Endothelial cell of umbilical vein (primary cell): Measurements from ENCODE around the gene VEGFA. TPM values are rescaled to one million over a fixed set of nuclear protein-coding genes. Genes with fewer than 3 reads are reported as not detected.

Source experiments
- BruUV-seq: library from RNA; stranded (reverse); fragments of 400-500 nt; replicated peaks from 2 replicates; lab custom pipeline; 2021; lab: Mats Ljungman, UMichigan
- CTCF ChIA-PET: fragments of 300-600, 350-600 bp; sonication (Branson Sonifier 250); formaldehyde crosslinking; loops from one replicate; lab custom pipeline; 2021; ENCODE audit warnings: antibody characterized with exemption, inconsistent platforms; lab: Charles Lee
- POLR2A ChIA-PET: fragments of 300-600, 350-600 bp; sonication (Branson Sonifier 250); formaldehyde crosslinking; loops from one replicate; lab custom pipeline; 2021; ENCODE audit warnings: antibody characterized with exemption, inconsistent platforms; lab: Charles Lee
- DNase-seq: peaks from one replicate; pipeline ENCODE4 v3.0.0-alpha.2; 2011; ENCODE audit warnings: low read depth, low spot score
- FAIRE-seq: peaks from 2 replicates; lab custom pipeline; 2011; peaks lifted over from hg19 to GRCh38; lab: Jason Lieb, UNC
- H2AFZ ChIP-seq: 2 replicates; pipeline ENCODE4 v1.6.0; 2012; ENCODE audit warnings: low read depth, low read length, control low read depth, inconsistent platforms
- H3K27ac ChIP-seq: 2 replicates; pipeline ENCODE4 v1.5.1; 2011; ENCODE audit warnings: low read depth, mild to moderate bottlenecking, control low read depth, low read length, moderate library complexity; ENCODE audit not compliant: insufficient read depth
- H3K27me3 ChIP-seq, 2 experiments: 2 replicates each; pipeline versions ENCODE4 v1.6.0 to v1.6.1; 2011; ENCODE audit warnings: low read length in 2 of 2, mixed read lengths in 1 of 2; ENCODE audit not compliant: control insufficient read depth in 2 of 2, insufficient read depth in 2 of 2
- H3K36me3 ChIP-seq, 2 experiments: 2 replicates in 1 of 2; 3 replicates in 1 of 2; pipeline ENCODE4 v1.5.1; 2011; ENCODE audit warnings: low read length in 2 of 2, mild to moderate bottlenecking in 1 of 2, moderate library complexity in 1 of 2; ENCODE audit not compliant: control insufficient read depth in 2 of 2, insufficient read depth in 2 of 2; ENCODE audit errors: extremely low read depth in 1 of 2
- H3K4me1 ChIP-seq: 3 replicates; pipeline ENCODE4 v1.5.1; 2011; ENCODE audit warnings: mild to moderate bottlenecking, low read length; ENCODE audit not compliant: control insufficient read depth, insufficient read depth; ENCODE audit errors: extremely low read depth
- H3K4me2 ChIP-seq: 2 replicates; pipeline ENCODE4 v1.6.1; 2011; ENCODE audit warnings: low read length, control low read depth, mixed read lengths; ENCODE audit not compliant: insufficient read depth
- H3K4me3 ChIP-seq, 3 experiments: fragments of 200-600 bp in 1 of 3; sonication (generic), shearing (Covaris generic) in 1 of 3; replicated peaks in 1 of 3; 2 replicates each; pipeline ENCODE4 v1.5.1; 2011 to 2016; ENCODE audit warnings: control low read depth in 3 of 3, low read length in 3 of 3, mild to moderate bottlenecking in 2 of 3, inconsistent platforms in 1 of 3, low read depth in 1 of 3, moderate library complexity in 1 of 3; ENCODE audit not compliant: insufficient read depth in 1 of 3
- H3K79me2 ChIP-seq: 2 replicates; pipeline ENCODE4 v1.6.0; 2012; ENCODE audit warnings: low read length, inconsistent platforms; ENCODE audit not compliant: control insufficient read depth, insufficient read depth
- H3K9ac ChIP-seq: replicated peaks from 2 replicates; pipeline ENCODE3; 2011; ENCODE audit warnings: low read length, control low read depth; ENCODE audit not compliant: insufficient read depth; ENCODE audit errors: extremely low read depth
- H3K9me1 ChIP-seq: replicated peaks from 3 replicates; pipeline ENCODE4 v1.6.0; 2011; ENCODE audit warnings: mild to moderate bottlenecking, low read length; ENCODE audit not compliant: control insufficient read depth, insufficient read depth; ENCODE audit errors: extremely low read depth
- H3K9me3 ChIP-seq: replicated peaks from 2 replicates; pipeline ENCODE4 v1.5.1; 2012; ENCODE audit warnings: low read length, inconsistent platforms; ENCODE audit not compliant: control insufficient read depth, insufficient read depth
- H4K20me1 ChIP-seq: replicated peaks from 2 replicates; pipeline ENCODE3; 2011; ENCODE audit warnings: mild to moderate bottlenecking, low read length; ENCODE audit not compliant: control insufficient read depth, insufficient read depth; ENCODE audit errors: extremely low read depth
- EZH2 ChIP-seq: IDR thresholded peaks from 2 replicates; pipeline ENCODE4 v1.6.1; 2012; ENCODE audit warnings: borderline replicate concordance, low read depth, mild to moderate bottlenecking, moderate library complexity, low read length, inconsistent platforms; ENCODE audit not compliant: severe bottlenecking
- FOS ChIP-seq: IDR thresholded peaks from 2 replicates; pipeline ENCODE4 v1.6.1; 2011; ENCODE audit warnings: mild to moderate bottlenecking, low read length, moderate library complexity, borderline replicate concordance; ENCODE audit not compliant: insufficient read depth
- GATA2 ChIP-seq: IDR thresholded peaks from 2 replicates; pipeline ENCODE4 v1.7.0; 2011; ENCODE audit warnings: low read depth, mild to moderate bottlenecking, moderate library complexity, mixed read lengths, low read length; ENCODE audit not compliant: insufficient read length, insufficient read depth
- JUN ChIP-seq: IDR thresholded peaks from 2 replicates; pipeline ENCODE4 v1.6.1; 2011; ENCODE audit warnings: borderline replicate concordance, low read depth; ENCODE audit not compliant: insufficient read length, insufficient read depth
- MAX ChIP-seq: IDR thresholded peaks from 2 replicates; pipeline ENCODE4 v1.6.1; 2011; ENCODE audit not compliant: insufficient read depth, insufficient read length
- MYC ChIP-seq: IDR thresholded peaks from one replicate; pipeline ENCODE4 v1.6.1; 2011; ENCODE audit warnings: mild to moderate bottlenecking, low read depth, low read length
- POLR2A ChIP-seq: IDR thresholded peaks from 2 replicates; pipeline ENCODE4 v1.6.1; 2012; ENCODE audit warnings: low read depth, mild to moderate bottlenecking, control low read depth, low read length
- POLR2AphosphoS5 ChIP-seq: IDR thresholded peaks from 2 replicates; pipeline ENCODE4 v1.6.1; 2012; ENCODE audit warnings: low read depth, mild to moderate bottlenecking, control low read depth, low read length, moderate library complexity; ENCODE audit not compliant: insufficient read depth
- dilution Hi-C: fragments of 300-500 bp; cut with MboI; formaldehyde crosslinking; loops from one replicate; pipeline ENCODE4 v1.15.0; 2019; ENCODE audit warnings: low sequenced_read_pairs; ENCODE audit not compliant: extremely low pct_ligation_motif_present
- intact Hi-C: fragments of 100-400 bp; cut with micrococcal nuclease; formaldehyde crosslinking; loops from one replicate; pipeline ENCODE4 v1.10.0; 2022
- polyA plus RNA-seq, 4 experiments: library from polyadenylated mRNA; depleted of rRNA in 3 of 4; stranded (reverse) in 3 of 4; unstranded in 1 of 4; fragments of >200 nt; gene quantifications; 2 replicates each; pipeline versions ENCODE4 v1.2.1 to v1.2.3, GENCODE V29; 2011 to 2012; ENCODE audit warnings: missing spikeins in 1 of 4
- total RNA-seq: library from RNA; stranded (reverse); gene quantifications from 2 replicates; pipeline ENCODE4 v1.2.3, GENCODE V29; 2021
- TF ChIP-seq, protein P1 (sequence below), 2 donors: IDR thresholded peaks; 1 replicate in 1 of 2; 2 replicates in 1 of 2; pipeline ENCODE4 v1.5.1; 2011; ENCODE audit warnings: low read length in 2 of 2, mild to moderate bottlenecking in 2 of 2, moderate library complexity in 2 of 2, control low read depth in 1 of 2, inconsistent platforms in 1 of 2, low read depth in 1 of 2; ENCODE audit not compliant: insufficient read depth in 1 of 2; ENCODE audit errors: extremely low read depth in 1 of 2

The VEGFA gene
- total and polyA plus RNA-seq, 2 donors (not counting 3 experiments of a cell fraction or from before 2014, with no cell fraction given), result 18.1 to 19.9 TPM

GRCh38 chr6:43793875-43794242 is 23.8 kb downstream of the VEGFA start:
- H2AFZ ChIP-seq, result no peak overlapping the region
- H3K9ac ChIP-seq, result no peak overlapping the region
- no peak for FAIRE-seq
- H3K27me3 ChIP-seq, result peaks cover 0 to 1% of the 10 kb centered on the region in 2 experiments
- H3K27ac ChIP-seq, result no peak overlapping the region
- no peaks in the 10 kb centered on the region for H3K36me3 ChIP-seq
- H3K4me3 ChIP-seq, result no peak overlapping the region
- dilution Hi-C loops (no loop called here), intact Hi-C loops (no loop called here)
- no peaks in the 10 kb centered on the region for H3K9me3 ChIP-seq
- ChIA-PET POLR2A (no interaction called here), CTCF (interaction anchor here (0.9 to 2.2 kb wide), 3 partner anchors 20 to 285 kb away, joined by 3 to 9 read pairs (median 5); no protein-coding TSS in a partner anchor)
- TF ChIP-seq MYC (no peak), EZH2 (no peak), POLR2AphosphoS5 (no peak), FOS (no peak), GATA2 (no peak), JUN (no peak)
- no TSS peak for BruUV-seq
- H3K79me2 ChIP-seq, result no peaks in the 10 kb centered on the region
- DNase-seq, result no peak
- no peaks in the 10 kb centered on the region for H3K9me1 ChIP-seq
- H3K4me2 ChIP-seq, result no peak overlapping the region
- H3K4me1 ChIP-seq, result no peaks in the 10 kb centered on the region
- H4K20me1 ChIP-seq, result no peaks in the 10 kb centered on the region

GRCh38 chr6:43795421-43795820 is 25.4 kb downstream of the VEGFA start:
- no peak overlapping the region for H3K4me2 ChIP-seq
- FAIRE-seq, result no peak
- H3K27ac ChIP-seq, result no peak overlapping the region
- no peaks in the 10 kb centered on the region for H3K9me3 ChIP-seq
- H2AFZ ChIP-seq, result no peak overlapping the region
- ChIA-PET POLR2A (no interaction called here), CTCF (interaction anchor here (1.2 kb wide), 1 partner anchor 9 kb away, joined by 4 read pairs; no protein-coding TSS in a partner anchor)
- no peak for DNase-seq
- dilution Hi-C loops (no loop called here), intact Hi-C loops (no loop called here)
- H4K20me1 ChIP-seq, result no peaks in the 10 kb centered on the region
- H3K4me1 ChIP-seq, result no peaks in the 10 kb centered on the region
- no peaks in the 10 kb centered on the region for H3K9me1 ChIP-seq
- peaks cover 0 to 1% of the 10 kb centered on the region in 2 experiments for H3K27me3 ChIP-seq
- H3K4me3 ChIP-seq, result no peak overlapping the region
- no TSS peak for BruUV-seq
- no peaks in the 10 kb centered on the region for H3K79me2 ChIP-seq
- no peaks in the 10 kb centered on the region for H3K36me3 ChIP-seq
- H3K9ac ChIP-seq, result no peak overlapping the region
- TF ChIP-seq MYC, result no peak
- TF ChIP-seq MAX, result no peak
- no peak for TF ChIP-seq POLR2AphosphoS5
- no peak for TF ChIP-seq GATA2
- TF ChIP-seq, protein P1, sequence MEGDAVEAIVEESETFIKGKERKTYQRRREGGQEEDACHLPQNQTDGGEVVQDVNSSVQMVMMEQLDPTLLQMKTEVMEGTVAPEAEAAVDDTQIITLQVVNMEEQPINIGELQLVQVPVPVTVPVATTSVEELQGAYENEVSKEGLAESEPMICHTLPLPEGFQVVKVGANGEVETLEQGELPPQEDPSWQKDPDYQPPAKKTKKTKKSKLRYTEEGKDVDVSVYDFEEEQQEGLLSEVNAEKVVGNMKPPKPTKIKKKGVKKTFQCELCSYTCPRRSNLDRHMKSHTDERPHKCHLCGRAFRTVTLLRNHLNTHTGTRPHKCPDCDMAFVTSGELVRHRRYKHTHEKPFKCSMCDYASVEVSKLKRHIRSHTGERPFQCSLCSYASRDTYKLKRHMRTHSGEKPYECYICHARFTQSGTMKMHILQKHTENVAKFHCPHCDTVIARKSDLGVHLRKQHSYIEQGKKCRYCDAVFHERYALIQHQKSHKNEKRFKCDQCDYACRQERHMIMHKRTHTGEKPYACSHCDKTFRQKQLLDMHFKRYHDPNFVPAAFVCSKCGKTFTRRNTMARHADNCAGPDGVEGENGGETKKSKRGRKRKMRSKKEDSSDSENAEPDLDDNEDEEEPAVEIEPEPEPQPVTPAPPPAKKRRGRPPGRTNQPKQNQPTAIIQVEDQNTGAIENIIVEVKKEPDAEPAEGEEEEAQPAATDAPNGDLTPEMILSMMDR (IDR thresholded peaks at IDR 0.05; ENCODE audit: extremely low read depth in 1 of 2, insufficient read depth in 1 of 2, low read depth in 1 of 2, low read length in 2 of 2), result no peak
- TF ChIP-seq EZH2, result no peak
- no peak for TF ChIP-seq FOS
- TF ChIP-seq JUN, result no peak
- no peak for TF ChIP-seq POLR2A
